ENCODE data around the gene C19orf12.

DNA sequence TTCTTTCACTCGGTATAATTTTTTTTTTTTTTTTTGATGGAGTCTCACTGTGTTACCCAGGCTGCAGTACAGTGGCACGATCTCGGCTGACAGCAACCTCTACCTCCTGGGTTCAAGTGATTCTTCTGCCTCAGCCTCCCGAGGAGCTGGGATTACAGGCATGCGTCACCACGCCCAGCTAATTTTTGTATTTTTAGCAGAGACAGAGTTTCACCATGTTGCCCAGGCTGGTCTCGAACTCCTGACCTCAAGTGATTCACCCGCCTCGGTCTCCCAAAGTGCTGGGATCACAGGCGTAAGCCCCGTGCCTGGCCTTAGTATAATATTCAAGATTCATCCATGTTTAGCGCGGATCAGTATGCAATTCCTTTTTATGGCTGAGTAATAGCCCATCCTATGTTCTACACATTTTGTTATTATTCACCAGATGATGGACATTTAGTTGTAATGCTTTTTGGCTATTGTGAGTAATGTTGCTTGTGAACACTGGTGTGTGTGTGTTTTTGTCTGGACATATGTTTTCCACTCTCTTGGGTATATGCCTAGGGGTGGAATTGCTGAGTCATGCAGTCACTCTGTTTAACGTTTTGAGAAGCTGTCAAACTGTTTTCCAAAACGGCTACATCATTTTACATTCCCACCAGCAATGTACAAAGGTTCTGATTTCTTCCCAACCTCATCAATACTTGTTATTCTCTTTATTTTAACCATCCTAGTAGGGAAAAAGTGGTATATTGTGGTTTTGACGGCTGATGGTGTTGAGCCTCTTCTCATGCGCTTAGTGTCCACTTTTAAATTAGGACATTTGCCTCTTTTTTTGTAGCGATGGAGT lies 26.9 kb downstream of the C19orf12 start:
- TF ChIP-seq CTCF (IDR thresholded peaks at IDR 0.05; ENCODE audit: low read length) (no peak), EZH2 (optimal IDR thresholded peaks at IDR 0.05; ENCODE audit: low read depth, low read length) (no peak)
